K562 (cell line): ENCODE results near the gene STX7. TPM values are rescaled to one million over a fixed set of nuclear protein-coding genes. Genes with fewer than 3 reads are reported as not detected.

Experiments
- ATAC-seq: fragments of 200-7000 bp; cut with Tn5 transposase; 3 replicates; pipeline ENCODE4 v1.9.1; 2020; ENCODE audit warnings: moderate library complexity
- BruUV-seq: library from RNA; stranded (reverse); fragments of 400-500 nt; replicated peaks from 2 replicates; lab custom pipeline; 2021; lab: Mats Ljungman, UMichigan
- CTCF ChIA-PET: fragments of 300-600 bp; formaldehyde crosslinking; extraction: SDS; loops from one replicate; lab custom pipeline; 2021; ENCODE audit warnings: low intra/inter-chr PET ratio; lab: Yijun Ruan, JAX
- POLR2A ChIA-PET: fragments of 300-600, 350-650 bp; sonication (Branson Sonifier 250); formaldehyde crosslinking; extraction: SDS; loops from one replicate; lab custom pipeline; 2021; ENCODE audit warnings: antibody characterized with exemption, inconsistent platforms; lab: Yijun Ruan, JAX
- DNase-seq, 4 experiments: peaks; one replicate each; pipeline versions ENCODE4 v3.0.0 to v3.0.0-alpha.2; 2011 to 2018; ENCODE audit warnings: low spot score in 3 of 4, mixed read lengths in 3 of 4; ENCODE audit errors: extremely low read depth in 1 of 4
- FAIRE-seq: peaks from 2 replicates; lab custom pipeline; 2011; peaks lifted over from hg19 to GRCh38; lab: Jason Lieb, UNC
- H2AFZ ChIP-seq: 2 replicates; pipeline ENCODE4 v1.6.0; 2011; ENCODE audit warnings: low read depth, low read length, control low read depth, inconsistent platforms
- H3K27ac ChIP-seq: fragments of 200-600 bp; 3 replicates; pipeline ENCODE4 v1.8.0; 2011; ENCODE audit warnings: low read depth, mild to moderate bottlenecking, control low read depth, inconsistent platforms, low read length, moderate library complexity, mixed read lengths; ENCODE audit errors: extremely low read depth
- H3K27me3 ChIP-seq, 2 experiments: fragments of 300-600 bp in 1 of 2; 2 replicates in 1 of 2; 3 replicates in 1 of 2; pipeline versions ENCODE4 v1.6.0 to v1.8.0; 2011; ENCODE audit warnings: inconsistent platforms in 2 of 2, low read length in 2 of 2, mild to moderate bottlenecking in 1 of 2, mixed read lengths in 1 of 2, moderate library complexity in 1 of 2; ENCODE audit not compliant: control insufficient read depth in 2 of 2, insufficient read depth in 2 of 2
- H3K36me3 ChIP-seq: fragments of 300-600 bp; 3 replicates; pipeline ENCODE4 v1.8.0; 2011; ENCODE audit warnings: mild to moderate bottlenecking, low read length, inconsistent platforms; ENCODE audit not compliant: control insufficient read depth, insufficient read depth
- H3K4me1 ChIP-seq, 2 experiments: fragments of 200-600 bp in 1 of 2; replicated peaks in 1 of 2; 2 replicates in 1 of 2; 3 replicates in 1 of 2; pipeline versions ENCODE4 v1.5.1 to v1.8.0; 2011; ENCODE audit warnings: inconsistent platforms in 2 of 2, low read length in 2 of 2, mild to moderate bottlenecking in 1 of 2, mixed read lengths in 1 of 2, moderate library complexity in 1 of 2; ENCODE audit not compliant: control insufficient read depth in 2 of 2, insufficient read depth in 2 of 2
- H3K4me2 ChIP-seq: 2 replicates; pipeline ENCODE4 v1.6.1; 2011; ENCODE audit warnings: low read length, control low read depth, inconsistent platforms, mixed read lengths; ENCODE audit not compliant: insufficient read depth
- H3K4me3 ChIP-seq: fragments of 200-600 bp; sonication (generic), shearing (Covaris generic); 2 replicates; pipeline ENCODE4 v1.5.1; 2016; ENCODE audit warnings: control low read depth, inconsistent platforms
- H3K79me2 ChIP-seq: fragments of 200-600 bp; 3 replicates; pipeline ENCODE4 v1.8.0; 2011; ENCODE audit warnings: low read length, inconsistent platforms; ENCODE audit not compliant: control insufficient read depth, insufficient read depth
- H3K9ac ChIP-seq, 2 experiments: 2 replicates each; pipeline versions ENCODE4 v1.6.0 to v1.6.1; 2011; ENCODE audit warnings: low read depth in 2 of 2, low read length in 2 of 2, control low read depth in 1 of 2, inconsistent platforms in 1 of 2, mild to moderate bottlenecking in 1 of 2, mixed read lengths in 1 of 2; ENCODE audit not compliant: insufficient read depth in 1 of 2
- H3K9me1 ChIP-seq: one replicate; pipeline ENCODE4 v1.6.0; 2011; ENCODE audit warnings: inconsistent platforms, mild to moderate bottlenecking, low read length, moderate library complexity; ENCODE audit not compliant: control insufficient read depth, insufficient read depth
- H3K9me3 ChIP-seq: replicated peaks from 2 replicates; pipeline ENCODE4 v1.5.1; 2011; ENCODE audit warnings: low read depth, low read length, inconsistent platforms; ENCODE audit not compliant: control insufficient read depth, insufficient read depth
- H4K20me1 ChIP-seq: replicated peaks from 2 replicates; pipeline ENCODE4 v1.6.1; 2011; ENCODE audit warnings: low read length, inconsistent platforms, mixed read lengths; ENCODE audit not compliant: control insufficient read depth, insufficient read depth
- ATF6 ChIP-seq: sonication (generic); formaldehyde crosslinking; IDR thresholded peaks from 2 replicates; pipeline ENCODE4 v1.4.0; 2020; ENCODE audit warnings: mild to moderate bottlenecking, missing genetic modification reagents
- DMBX1 ChIP-seq: fragments of 250-450 bp; sonication (Bioruptor Pico); IDR thresholded peaks from 2 replicates; pipeline ENCODE4 v1.8.0; 2022; ENCODE audit warnings: inconsistent platforms, mild to moderate bottlenecking, moderate library complexity, borderline replicate concordance
- KHSRP ChIP-seq: fragments of 450-650 bp; IDR thresholded peaks from 2 replicates; pipeline ENCODE4 v1.6.1; 2017
- ZHX1 ChIP-seq: fragments of 150-350 bp; conservative IDR thresholded peaks from 2 replicates; pipeline ENCODE4 v1.6.1; 2014; ENCODE audit warnings: low read length
- ZNF445 ChIP-seq: fragments of 250-450 bp; sonication (Bioruptor Pico); IDR thresholded peaks from 2 replicates; pipeline ENCODE4 v1.4.0; 2020; ENCODE audit warnings: low read depth, mild to moderate bottlenecking, moderate library complexity
- ZNF609 ChIP-seq: sonication (generic); formaldehyde crosslinking; IDR thresholded peaks from 2 replicates; pipeline ENCODE4 v1.8.1; 2023; ENCODE audit warnings: missing genetic modification reagents, mild to moderate bottlenecking, borderline replicate concordance
- WGBS: fragments of 100-300 bp; shearing (Covaris generic); methylation state at CpG from one replicate; pipeline ENCODE4 v1.1.6; 2016; ENCODE audit warnings: low coverage, mixed read lengths; ENCODE audit not compliant: insufficient coverage; ENCODE audit errors: missing lambda C conversion rate; 5-methylcytosine and 5-hydroxymethylcytosine counted together
- in situ Hi-C: fragments of 300-500 bp; cut with MboI; formaldehyde crosslinking; loops from 4 replicates; pipeline ENCODE4 v1.15.0; 2018; ENCODE audit warnings: inconsistent platforms, mixed read lengths
- intact Hi-C: fragments of 100-400 bp; cut with micrococcal nuclease; formaldehyde crosslinking; loops from 2 replicates; pipeline ENCODE4 v1.14.2; 2022
- polyA plus RNA-seq, 8 experiments: library from polyadenylated mRNA; depleted of rRNA in 4 of 8; stranded (reverse) in 5 of 8; unstranded in 3 of 8; fragments of >200 nt; fragmentation: Nextera tagmentation in 2 of 8; fragmentation: Illumina TruSeq in 1 of 8; extraction: Ambion mirVana in 2 of 8; extraction: Trizol in 1 of 8; gene quantifications; 2 replicates each; pipeline versions ENCODE4 v1.2.1 to v1.2.3, GENCODE V29; 2011 to 2014; ENCODE audit warnings: inconsistent platforms in 1 of 8, missing spikeins in 1 of 8
- total RNA-seq, 7 experiments: library from RNA; depleted of rRNA in 6 of 7; stranded (reverse); fragments of >200 nt in 6 of 7; fragmentation: Illumina TruSeq in 2 of 7; extraction: Trizol in 2 of 7; gene quantifications; 2 replicates each; pipeline versions ENCODE4 v1.2.1 to v1.2.3, GENCODE V29; 2011 to 2021; ENCODE audit warnings: low replicate concordance in 1 of 7

STX7 gene
- total and polyA plus RNA-seq, 9 of the 15 experiments (the other 6 are each of a cell fraction or from before 2014, with no cell fraction given) = 13.0 to 34.4 (median 25.3) TPM

GRCh38 chr6:132400883-132401617 lies 111.9 kb downstream of the STX7 start, which contains the start of gene MOXD1:
MOXD1 (minus strand) TSS chr6:132401475; CDS start chr6:132401426, 49 bp downstream.
- H3K36me3 ChIP-seq = no peaks in the 10 kb centered on the region
- ChIA-PET POLR2A (no interaction called here), CTCF (no interaction called here)
- intact Hi-C loops (no loop called here), in situ Hi-C loops (no loop called here)
- no TSS peak for BruUV-seq
- FAIRE-seq (no peak), DNase-seq (peak; percentile 2 to 25 (median 16)), ATAC-seq (peak; percentile 88)
- H3K4me1 ChIP-seq = peaks cover 0 to 11% of the 10 kb centered on the region in 2 experiments; a peak in 2 of 5 replicates
- no peak within 1 kb of the TSS for H2AFZ ChIP-seq
- H3K27ac ChIP-seq = no peak within 1 kb of the TSS
- no peak within 1 kb of the TSS for H3K4me3 ChIP-seq
- no peaks in the 10 kb centered on the region for H4K20me1 ChIP-seq
- no peaks in the 10 kb centered on the region for H3K79me2 ChIP-seq
- peak within 1 kb of the TSS in 1 of 2 experiments; percentile 26; a peak in 1 of 4 replicates for H3K9ac ChIP-seq
- no peak within 1 kb of the TSS for H3K4me2 ChIP-seq
- WGBS = 25% methylated on average over 22 of the region's 87 CpGs
- H3K27me3 ChIP-seq = peaks cover 9 to 28% of the 10 kb centered on the region in 2 experiments; a peak in 4 of 5 replicates
- H3K9me1 ChIP-seq = no peaks in the 10 kb centered on the region
- no peaks in the 10 kb centered on the region for H3K9me3 ChIP-seq
- TF ChIP-seq DMBX1 (no peak), ATF6 (no peak), ZHX1 (no peak), ZNF445 (CRISPR knock-in tag) (no peak), KHSRP (no peak), ZNF609 (CRISPR knock-in tag) (no peak)
